Neural crest cell (in vitro differentiated cells): ENCODE measurements around the gene HCN3. TPM values are rescaled to one million over a fixed set of nuclear protein-coding genes. Genes with fewer than 3 reads are reported as not detected.
A peak's percentile ranks its signal among the peaks of the same experiment; 100 is the strongest.

ENCODE experiments used
- DNase-seq: peaks from one replicate; pipeline ENCODE4 v3.0.0; 2021; ENCODE audit warnings: low read depth, mixed read lengths, low spot score
- H3K27ac Mint-ChIP-seq: one replicate; pipeline ENCODE4 v1.8.0; 2021; ENCODE audit warnings: mild to moderate bottlenecking, mixed read lengths; ENCODE audit not compliant: unreplicated experiment
- H3K27me3 Mint-ChIP-seq: 2 replicates; pipeline ENCODE4 v1.8.0; 2021; ENCODE audit warnings: low read depth, mild to moderate bottlenecking, mixed read lengths
- H3K36me3 Mint-ChIP-seq: 2 replicates; pipeline ENCODE4 v1.8.0; 2021; ENCODE audit warnings: low read depth, mild to moderate bottlenecking, mixed read lengths
- H3K4me1 Mint-ChIP-seq: 2 replicates; pipeline ENCODE4 v1.8.0; 2021; ENCODE audit warnings: mixed read lengths
- H3K4me3 Mint-ChIP-seq: one replicate; pipeline ENCODE4 v1.8.0; 2021; ENCODE audit warnings: mild to moderate bottlenecking, mixed read lengths
- H3K9me3 Mint-ChIP-seq: 2 replicates; pipeline ENCODE4 v1.8.0; 2021; ENCODE audit warnings: mixed read lengths
- total RNA-seq: library from RNA; stranded (reverse); gene quantifications from 2 replicates; pipeline ENCODE4 v1.2.1, GENCODE V29; 2021
- TF ChIP-seq, protein P1 (sequence below): fragments of 200-600 bp; sonication (generic); conservative IDR thresholded peaks from 2 replicates; pipeline ENCODE4 v1.5.0; 2021; ENCODE audit warnings: antibody characterized with exemption, mild to moderate bottlenecking

Gene HCN3
- total RNA-seq, 1 donor from 2014 or later: 20.8 TPM

- Mint-ChIP-seq H3K27me3 (peaks cover 4% of the 10 kb centered on the region), H3K9me3 (no peaks in the 10 kb centered on the region), H3K4me3 (peak overlapping the region; percentile 98), H3K4me1 (peaks cover 46% of the 10 kb centered on the region), H3K27ac (no peak overlapping the region), H3K36me3 (peaks cover 18% of the 10 kb centered on the region)
- TF ChIP-seq, protein P1, sequence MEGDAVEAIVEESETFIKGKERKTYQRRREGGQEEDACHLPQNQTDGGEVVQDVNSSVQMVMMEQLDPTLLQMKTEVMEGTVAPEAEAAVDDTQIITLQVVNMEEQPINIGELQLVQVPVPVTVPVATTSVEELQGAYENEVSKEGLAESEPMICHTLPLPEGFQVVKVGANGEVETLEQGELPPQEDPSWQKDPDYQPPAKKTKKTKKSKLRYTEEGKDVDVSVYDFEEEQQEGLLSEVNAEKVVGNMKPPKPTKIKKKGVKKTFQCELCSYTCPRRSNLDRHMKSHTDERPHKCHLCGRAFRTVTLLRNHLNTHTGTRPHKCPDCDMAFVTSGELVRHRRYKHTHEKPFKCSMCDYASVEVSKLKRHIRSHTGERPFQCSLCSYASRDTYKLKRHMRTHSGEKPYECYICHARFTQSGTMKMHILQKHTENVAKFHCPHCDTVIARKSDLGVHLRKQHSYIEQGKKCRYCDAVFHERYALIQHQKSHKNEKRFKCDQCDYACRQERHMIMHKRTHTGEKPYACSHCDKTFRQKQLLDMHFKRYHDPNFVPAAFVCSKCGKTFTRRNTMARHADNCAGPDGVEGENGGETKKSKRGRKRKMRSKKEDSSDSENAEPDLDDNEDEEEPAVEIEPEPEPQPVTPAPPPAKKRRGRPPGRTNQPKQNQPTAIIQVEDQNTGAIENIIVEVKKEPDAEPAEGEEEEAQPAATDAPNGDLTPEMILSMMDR: no peak
- DNase-seq: no peak
Observed at GRCh38 chr1:155260276-155260675, 17.0 kb upstream of the HCN3 start.

DNA sequence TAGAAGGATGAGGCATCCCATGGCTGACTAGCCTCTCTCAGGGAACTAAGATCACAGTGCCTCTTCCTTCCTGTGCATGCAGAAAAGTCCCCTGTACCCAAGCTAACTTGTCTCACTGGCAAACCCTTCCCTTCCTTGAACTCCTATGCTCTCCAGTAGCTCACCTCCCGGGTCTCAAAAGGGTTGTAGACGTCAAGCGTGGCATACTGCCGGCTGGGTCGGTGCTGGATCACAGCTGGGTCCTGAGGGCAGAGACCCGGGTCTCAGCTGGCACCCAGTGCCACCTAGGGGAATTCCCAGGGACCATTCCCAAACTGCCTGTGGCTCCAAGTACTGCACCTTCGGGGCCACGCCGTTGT lies 15.8 kb upstream of the HCN3 start:
- no peak for DNase-seq
- peaks cover 23% of the 10 kb centered on the region for H3K36me3 Mint-ChIP-seq
- peaks cover 37% of the 10 kb centered on the region for H3K4me1 Mint-ChIP-seq
- H3K9me3 Mint-ChIP-seq: no peaks in the 10 kb centered on the region
- H3K27me3 Mint-ChIP-seq: peaks cover 4% of the 10 kb centered on the region
- H3K4me3 Mint-ChIP-seq: peak overlapping the region; percentile 98
- peak overlapping the region; percentile 91 for H3K27ac Mint-ChIP-seq
- TF ChIP-seq, protein P1: peak; percentile 14

DNA sequence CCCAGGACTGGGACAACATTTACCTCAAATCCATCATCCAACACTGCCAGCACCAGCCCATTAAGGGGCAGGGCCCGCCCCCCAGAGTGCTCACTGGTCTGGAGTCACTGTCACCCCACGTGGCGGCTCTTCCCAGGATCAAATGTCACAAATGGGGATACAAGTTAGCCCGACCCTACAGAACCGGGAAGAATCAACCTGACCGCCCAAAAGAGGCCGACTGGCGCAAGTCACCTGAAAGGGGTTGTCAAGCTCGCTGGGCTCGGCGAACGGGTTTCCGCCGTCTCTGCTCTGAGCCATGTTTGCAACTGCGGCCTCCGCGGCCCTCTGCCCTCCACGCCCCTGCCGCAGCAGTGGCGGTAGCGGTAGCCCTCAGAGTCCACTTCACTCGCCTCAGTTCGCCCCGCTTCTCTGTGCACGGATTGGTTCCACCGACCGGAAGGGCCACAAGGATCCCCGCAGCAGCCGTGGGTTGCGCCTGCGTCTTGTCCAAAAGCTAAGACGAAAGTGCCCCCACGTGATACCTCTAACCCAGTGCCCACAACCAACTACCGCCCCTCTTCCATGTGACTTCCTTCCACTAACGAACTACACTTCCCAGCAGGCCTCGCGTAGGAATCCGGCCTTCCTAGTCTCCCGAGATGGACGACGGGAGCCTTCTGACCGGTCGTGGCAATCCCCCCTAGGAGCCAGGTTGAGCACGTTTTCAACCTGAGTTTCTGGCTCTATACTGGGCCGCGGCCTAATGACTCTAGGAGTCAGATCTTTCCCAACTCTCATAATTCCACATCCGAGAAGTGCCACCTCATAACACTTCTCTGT lies 15.2 kb upstream of the HCN3 start, which contains the start of gene SCAMP3:
TSS of gene SCAMP3 (minus strand) at position 509 of the 822 bp plus-strand sequence. CDS start at position 300, 209 bp downstream.
- Mint-ChIP-seq H3K27ac (peak within 1 kb of the TSS; percentile 91), H3K36me3 (peaks cover 23% of the 10 kb centered on the region), H3K4me1 (peaks cover 31% of the 10 kb centered on the region), H3K27me3 (peaks cover 4% of the 10 kb centered on the region), H3K4me3 (peak within 1 kb of the TSS; percentile 98), H3K9me3 (no peaks in the 10 kb centered on the region)
- DNase-seq: peak; percentile 83
- TF ChIP-seq, protein P1: no peak

- DNase-seq: no peak
- Mint-ChIP-seq H3K27me3 (peaks cover 4% of the 10 kb centered on the region), H3K4me1 (peaks cover 27% of the 10 kb centered on the region), H3K27ac (no peak overlapping the region), H3K9me3 (no peaks in the 10 kb centered on the region), H3K4me3 (peak overlapping the region; percentile 98), H3K36me3 (peaks cover 21% of the 10 kb centered on the region)
- TF ChIP-seq, protein P1: no peak
Observed at GRCh38 chr1:155263067-155263466, 14.2 kb upstream of the HCN3 start.

- DNase-seq: no peak
Observed at GRCh38 chr1:155266553-155266952, 10.7 kb upstream of the HCN3 start.

More at GRCh38 chr1:155266553-155266952, 10.7 kb upstream of the HCN3 start:
- TF ChIP-seq, protein P1: no peak
- peaks cover 36% of the 10 kb centered on the region for H3K36me3 Mint-ChIP-seq
- H3K4me1 Mint-ChIP-seq: peaks cover 19% of the 10 kb centered on the region
- H3K27me3 Mint-ChIP-seq: peaks cover 4% of the 10 kb centered on the region
- no peak overlapping the region for H3K27ac Mint-ChIP-seq
- H3K4me3 Mint-ChIP-seq: no peak overlapping the region
- H3K9me3 Mint-ChIP-seq: no peaks in the 10 kb centered on the region
